Neural cell (in vitro differentiated cells): Measurements from ENCODE around the gene LAMB4. TPM values are rescaled to one million over a fixed set of nuclear protein-coding genes. Genes with fewer than 3 reads are reported as not detected.

Experiments
- H2AFZ ChIP-seq: fragments of 200-600, 300-800 bp; sonication (generic), shearing (Covaris generic); 2 replicates; pipeline ENCODE4 v1.6.0; 2014; ENCODE audit warnings: low read depth, mild to moderate bottlenecking, antibody characterized with exemption, low read length, moderate library complexity
- H3F3A ChIP-seq: fragments of 200-600 bp; shearing (Covaris generic); 2 replicates; pipeline ENCODE4 v1.6.1; 2016; ENCODE audit warnings: mild to moderate bottlenecking, moderate library complexity, mixed read lengths, antibody characterized with exemption, low read length; ENCODE audit not compliant: insufficient read depth, poor library complexity, severe bottlenecking
- H3K27ac ChIP-seq: fragments of 200-600, 300-800 bp; sonication (generic), shearing (Covaris generic); 2 replicates; pipeline ENCODE4 v1.5.1; 2014; ENCODE audit warnings: mild to moderate bottlenecking, low read length, moderate library complexity
- H3K27me3 ChIP-seq: fragments of 300-800, 200-600 bp; sonication (generic), shearing (Covaris generic); 2 replicates; pipeline ENCODE4 v1.6.0; 2014; ENCODE audit warnings: mild to moderate bottlenecking, low read depth, low read length, moderate library complexity; ENCODE audit not compliant: insufficient read depth
- H3K36me3 ChIP-seq: fragments of 300-800, 200-600 bp; sonication (generic), shearing (Covaris generic); 2 replicates; pipeline ENCODE4 v1.5.1; 2014; ENCODE audit warnings: mild to moderate bottlenecking, antibody characterized with exemption, low read length, moderate library complexity; ENCODE audit not compliant: insufficient read depth
- H3K4me2 ChIP-seq: fragments of 300-800, 200-600 bp; sonication (generic), shearing (Covaris generic); 2 replicates; pipeline ENCODE4 v1.6.0; 2014; ENCODE audit warnings: mild to moderate bottlenecking, low read length
- H3K4me3 ChIP-seq: fragments of 300-800, 200-600 bp; sonication (generic), shearing (Covaris generic); 2 replicates; pipeline ENCODE4 v1.5.1; 2014; ENCODE audit warnings: mild to moderate bottlenecking, low read length, moderate library complexity
- H3K79me2 ChIP-seq: fragments of 200-600 bp; shearing (Covaris generic); replicated peaks from 2 replicates; pipeline ENCODE4 v1.6.0; 2014; ENCODE audit warnings: mild to moderate bottlenecking, low read length, moderate library complexity; ENCODE audit not compliant: insufficient read depth
- H3K9ac ChIP-seq: fragments of 300-800, 200-600 bp; sonication (generic), shearing (Covaris generic); 2 replicates; pipeline ENCODE4 v1.6.1; 2016; ENCODE audit warnings: mild to moderate bottlenecking, low read length, mixed read lengths
- H3K9me2 ChIP-seq: fragments of 200-600 bp; shearing (Covaris generic); 2 replicates; pipeline ENCODE4 v1.6.1; 2016; ENCODE audit warnings: mild to moderate bottlenecking, low read length, mixed read lengths; ENCODE audit not compliant: insufficient read depth
- H3K9me3 ChIP-seq: fragments of 200-600, 300-800 bp; sonication (generic), shearing (Covaris generic); 2 replicates; pipeline ENCODE4 v1.6.1; 2016; ENCODE audit warnings: mild to moderate bottlenecking, mixed run types, low read length, moderate library complexity, mixed read lengths
- H4K20me1 ChIP-seq: fragments of 200-600 bp; shearing (Covaris generic); 2 replicates; pipeline ENCODE4 v1.6.1; 2016; ENCODE audit warnings: mild to moderate bottlenecking, mixed run types; ENCODE audit not compliant: insufficient read depth
- EP300 ChIP-seq: fragments of 450-650 bp; conservative IDR thresholded peaks from 2 replicates; pipeline ENCODE4 v1.6.1; 2014; ENCODE audit warnings: antibody characterized with exemption, mild to moderate bottlenecking, moderate library complexity; ENCODE audit not compliant: poor library complexity, severe bottlenecking
- EZH2 ChIP-seq: fragments of 200-600, 300-800 bp; shearing (Covaris generic), sonication (generic); IDR thresholded peaks from 2 replicates; pipeline ENCODE4 v1.6.1; 2014; ENCODE audit warnings: antibody characterized with exemption, low read length, borderline replicate concordance, mild to moderate bottlenecking; ENCODE audit not compliant: insufficient read depth, poor library complexity, severe bottlenecking
- MXI1 ChIP-seq: fragments of 450-650 bp; conservative IDR thresholded peaks from 2 replicates; pipeline ENCODE4 v1.6.1; 2014; ENCODE audit warnings: antibody characterized with exemption, mild to moderate bottlenecking; ENCODE audit not compliant: poor library complexity, severe bottlenecking
- POLR2AphosphoS5 ChIP-seq: IDR thresholded peaks from 2 replicates; pipeline ENCODE4 v1.6.1; 2012
- RAD21 ChIP-seq: fragments of 450-650 bp; conservative IDR thresholded peaks from 2 replicates; pipeline ENCODE4 v1.6.1; 2014; ENCODE audit warnings: antibody characterized with exemption, mild to moderate bottlenecking, moderate library complexity
- SMC3 ChIP-seq: fragments of 450-650 bp; conservative IDR thresholded peaks from 2 replicates; pipeline ENCODE4 v1.6.1; 2014; ENCODE audit warnings: antibody characterized with exemption, mild to moderate bottlenecking, moderate library complexity; ENCODE audit not compliant: poor library complexity
- TAF1 ChIP-seq: IDR thresholded peaks from 2 replicates; pipeline ENCODE4 v1.6.1; 2012; ENCODE audit warnings: low read depth
- polyA plus RNA-seq: library from polyadenylated mRNA; depleted of rRNA; stranded (reverse); fragments of >200 nt; gene quantifications from 2 replicates; pipeline ENCODE4 v1.2.3, GENCODE V29; 2014
- TF ChIP-seq, protein P1 (sequence below): fragments of 450-650 bp; IDR thresholded peaks from 2 replicates; pipeline ENCODE4 v1.5.1; 2014; ENCODE audit warnings: antibody characterized with exemption, mild to moderate bottlenecking, moderate library complexity; ENCODE audit not compliant: poor library complexity, severe bottlenecking
- TF ChIP-seq, protein P2 (sequence below): IDR thresholded peaks from 2 replicates; pipeline ENCODE4 v1.6.1; 2012; ENCODE audit warnings: borderline replicate concordance

LAMB4 gene
- polyA plus RNA-seq, 1 donor from 2014 or later, result 0.16 TPM

DNA sequence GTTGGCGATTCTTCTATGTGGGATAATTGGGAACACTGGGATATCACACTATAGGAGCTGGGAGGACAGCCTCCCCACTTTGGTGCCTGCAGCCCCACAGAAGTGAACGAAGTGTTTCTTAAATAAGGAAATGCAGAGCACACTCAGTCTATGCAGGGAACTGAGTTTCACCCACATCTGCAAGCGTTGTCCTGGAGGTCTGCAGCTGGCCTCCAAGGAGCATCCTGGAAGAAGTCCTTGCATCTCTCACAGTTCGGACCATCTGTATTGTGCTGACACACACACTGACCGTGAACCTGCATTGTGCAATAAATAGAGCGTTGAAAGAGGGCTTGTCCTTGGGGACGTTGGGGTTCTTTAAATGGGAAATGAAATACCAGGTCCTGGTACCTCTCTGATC is 25.8 kb downstream of the LAMB4 start:
- Histone ChIP-seq H3K79me2 (no peaks in the 10 kb centered on the region), H3K9me2 (no peaks in the 10 kb centered on the region), H3K9me3 (no peaks in the 10 kb centered on the region), H2AFZ (no peak overlapping the region), H3F3A (no peaks in the 10 kb centered on the region), H3K27ac (no peak overlapping the region), H3K4me3 (no peak overlapping the region), H3K9ac (no peak overlapping the region), H3K27me3 (no peaks in the 10 kb centered on the region), H3K4me2 (no peak overlapping the region), H3K36me3 (no peaks in the 10 kb centered on the region), H4K20me1 (no peaks in the 10 kb centered on the region)
- TF ChIP-seq, protein P1, sequence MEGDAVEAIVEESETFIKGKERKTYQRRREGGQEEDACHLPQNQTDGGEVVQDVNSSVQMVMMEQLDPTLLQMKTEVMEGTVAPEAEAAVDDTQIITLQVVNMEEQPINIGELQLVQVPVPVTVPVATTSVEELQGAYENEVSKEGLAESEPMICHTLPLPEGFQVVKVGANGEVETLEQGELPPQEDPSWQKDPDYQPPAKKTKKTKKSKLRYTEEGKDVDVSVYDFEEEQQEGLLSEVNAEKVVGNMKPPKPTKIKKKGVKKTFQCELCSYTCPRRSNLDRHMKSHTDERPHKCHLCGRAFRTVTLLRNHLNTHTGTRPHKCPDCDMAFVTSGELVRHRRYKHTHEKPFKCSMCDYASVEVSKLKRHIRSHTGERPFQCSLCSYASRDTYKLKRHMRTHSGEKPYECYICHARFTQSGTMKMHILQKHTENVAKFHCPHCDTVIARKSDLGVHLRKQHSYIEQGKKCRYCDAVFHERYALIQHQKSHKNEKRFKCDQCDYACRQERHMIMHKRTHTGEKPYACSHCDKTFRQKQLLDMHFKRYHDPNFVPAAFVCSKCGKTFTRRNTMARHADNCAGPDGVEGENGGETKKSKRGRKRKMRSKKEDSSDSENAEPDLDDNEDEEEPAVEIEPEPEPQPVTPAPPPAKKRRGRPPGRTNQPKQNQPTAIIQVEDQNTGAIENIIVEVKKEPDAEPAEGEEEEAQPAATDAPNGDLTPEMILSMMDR, result no peak
- TF ChIP-seq RAD21 (no peak), TAF1 (no peak), EZH2 (no peak), POLR2AphosphoS5 (no peak), EP300 (no peak), SMC3 (no peak), MXI1 (no peak)
- TF ChIP-seq, protein P2, sequence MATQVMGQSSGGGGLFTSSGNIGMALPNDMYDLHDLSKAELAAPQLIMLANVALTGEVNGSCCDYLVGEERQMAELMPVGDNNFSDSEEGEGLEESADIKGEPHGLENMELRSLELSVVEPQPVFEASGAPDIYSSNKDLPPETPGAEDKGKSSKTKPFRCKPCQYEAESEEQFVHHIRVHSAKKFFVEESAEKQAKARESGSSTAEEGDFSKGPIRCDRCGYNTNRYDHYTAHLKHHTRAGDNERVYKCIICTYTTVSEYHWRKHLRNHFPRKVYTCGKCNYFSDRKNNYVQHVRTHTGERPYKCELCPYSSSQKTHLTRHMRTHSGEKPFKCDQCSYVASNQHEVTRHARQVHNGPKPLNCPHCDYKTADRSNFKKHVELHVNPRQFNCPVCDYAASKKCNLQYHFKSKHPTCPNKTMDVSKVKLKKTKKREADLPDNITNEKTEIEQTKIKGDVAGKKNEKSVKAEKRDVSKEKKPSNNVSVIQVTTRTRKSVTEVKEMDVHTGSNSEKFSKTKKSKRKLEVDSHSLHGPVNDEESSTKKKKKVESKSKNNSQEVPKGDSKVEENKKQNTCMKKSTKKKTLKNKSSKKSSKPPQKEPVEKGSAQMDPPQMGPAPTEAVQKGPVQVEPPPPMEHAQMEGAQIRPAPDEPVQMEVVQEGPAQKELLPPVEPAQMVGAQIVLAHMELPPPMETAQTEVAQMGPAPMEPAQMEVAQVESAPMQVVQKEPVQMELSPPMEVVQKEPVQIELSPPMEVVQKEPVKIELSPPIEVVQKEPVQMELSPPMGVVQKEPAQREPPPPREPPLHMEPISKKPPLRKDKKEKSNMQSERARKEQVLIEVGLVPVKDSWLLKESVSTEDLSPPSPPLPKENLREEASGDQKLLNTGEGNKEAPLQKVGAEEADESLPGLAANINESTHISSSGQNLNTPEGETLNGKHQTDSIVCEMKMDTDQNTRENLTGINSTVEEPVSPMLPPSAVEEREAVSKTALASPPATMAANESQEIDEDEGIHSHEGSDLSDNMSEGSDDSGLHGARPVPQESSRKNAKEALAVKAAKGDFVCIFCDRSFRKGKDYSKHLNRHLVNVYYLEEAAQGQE, result no peak

DNA sequence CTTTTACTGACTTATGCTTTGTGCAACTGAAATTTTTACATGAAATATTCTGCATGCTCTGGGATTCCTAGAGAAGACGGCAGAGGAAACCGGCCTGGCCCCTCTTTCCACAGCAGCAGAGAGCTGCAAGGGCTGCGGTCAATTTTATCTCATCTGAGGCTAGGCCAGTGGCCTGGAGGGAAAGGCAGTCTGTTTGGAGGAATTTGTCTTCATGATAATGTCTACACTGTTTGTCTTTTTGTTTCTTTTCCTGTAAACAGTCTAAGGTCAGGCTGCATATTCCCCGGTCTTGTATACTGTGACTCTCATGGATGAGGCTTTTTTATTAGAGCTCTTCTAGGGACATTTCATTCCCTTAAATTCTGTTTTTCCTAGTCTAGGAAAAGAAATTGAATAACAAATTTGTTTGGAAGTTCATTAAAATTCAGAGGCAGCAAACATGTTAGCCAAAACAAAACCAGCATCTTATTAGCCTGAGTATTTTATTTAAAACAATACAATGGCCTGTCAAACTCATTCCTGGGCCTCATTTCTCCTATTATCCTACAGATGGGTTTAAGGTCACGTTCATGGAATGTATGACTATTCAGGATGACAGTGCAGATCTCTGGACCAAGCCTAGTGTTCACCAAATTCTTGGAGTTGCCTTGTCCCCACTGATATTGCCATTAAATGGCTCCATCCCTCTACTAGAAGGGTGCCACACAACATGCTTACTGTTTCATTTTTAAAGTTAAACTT is 26.4 kb downstream of the LAMB4 start:
- H4K20me1 ChIP-seq, result no peaks in the 10 kb centered on the region
- H3F3A ChIP-seq, result no peaks in the 10 kb centered on the region
- H3K79me2 ChIP-seq, result no peaks in the 10 kb centered on the region
- no peak overlapping the region for H3K4me2 ChIP-seq
- no peaks in the 10 kb centered on the region for H3K9me2 ChIP-seq
- H3K9ac ChIP-seq, result no peak overlapping the region
- no peak overlapping the region for H3K4me3 ChIP-seq
- H2AFZ ChIP-seq, result no peak overlapping the region
- H3K9me3 ChIP-seq, result no peaks in the 10 kb centered on the region
- TF ChIP-seq MXI1, result no peak
- TF ChIP-seq SMC3, result no peak
- TF ChIP-seq RAD21, result no peak
- TF ChIP-seq TAF1, result no peak
- no peak for TF ChIP-seq EP300
- no peak for TF ChIP-seq EZH2
- no peak for TF ChIP-seq POLR2AphosphoS5
- TF ChIP-seq, protein P1, result no peak
- TF ChIP-seq, protein P2, result no peak
- no peaks in the 10 kb centered on the region for H3K27me3 ChIP-seq
- no peaks in the 10 kb centered on the region for H3K36me3 ChIP-seq
- H3K27ac ChIP-seq, result no peak overlapping the region
